Measurements from ENCODE around the gene ZNF263. TPM values are rescaled to one million over a fixed set of nuclear protein-coding genes. Genes with fewer than 3 reads are reported as not detected.

Gene ZNF263
- total RNA-seq, 1 donor = 65.1 TPM

- TF ChIP-seq CTCF (IDR thresholded peaks at IDR 0.05; ENCODE audit: extremely low read depth, low read depth, low read length) = no peak
- no peaks in the 10 kb centered on the region for H4K20me1 ChIP-seq (ENCODE audit: insufficient read depth, low read length)
Measured at GRCh38 chr16:3274947-3275346, 8.3 kb upstream of the ZNF263 start.

GRCh38 chr16:3276679-3277078, 6.6 kb upstream of the ZNF263 start:
- Histone ChIP-seq H3K4me3 (ENCODE audit: insufficient read depth, low read length) (no peak overlapping the region), H3K27me3 (ENCODE audit: insufficient read depth, low read length) (peaks cover 11% of the 10 kb centered on the region), H3K9me3 (ENCODE audit: low read depth, low read length) (no peaks in the 10 kb centered on the region), H4K20me1 (ENCODE audit: insufficient read depth, low read length) (no peaks in the 10 kb centered on the region), H3K4me1 (ENCODE audit: insufficient read depth, low read length) (no peaks in the 10 kb centered on the region), H3K27ac (ENCODE audit: low read depth, low read length) (no peak overlapping the region), H3K36me3 (ENCODE audit: insufficient read depth, low read length) (no peaks in the 10 kb centered on the region), H3K4me2 (ENCODE audit: insufficient read depth, low read length) (no peak overlapping the region), H3K79me2 (ENCODE audit: insufficient read depth, low read length) (no peaks in the 10 kb centered on the region), H2AFZ (ENCODE audit: low read length) (no peak overlapping the region)
- peak; percentile 13 for DNase-seq (ENCODE audit: insufficient read length, low spot score, missing footprints)
- no peak for TF ChIP-seq CTCF (IDR thresholded peaks at IDR 0.05; ENCODE audit: extremely low read depth, low read depth, low read length)

More at GRCh38 chr16:3274947-3275346, 8.3 kb upstream of the ZNF263 start:
- no peaks in the 10 kb centered on the region for H3K79me2 ChIP-seq (ENCODE audit: insufficient read depth, low read length)
- no peak overlapping the region for H3K4me2 ChIP-seq (ENCODE audit: insufficient read depth, low read length)
- peaks cover 11% of the 10 kb centered on the region for H3K27me3 ChIP-seq (ENCODE audit: insufficient read depth, low read length)
- DNase-seq (ENCODE audit: insufficient read length, low spot score, missing footprints) = no peak
- no peak overlapping the region for H3K4me3 ChIP-seq (ENCODE audit: insufficient read depth, low read length)
- no peaks in the 10 kb centered on the region for H3K36me3 ChIP-seq (ENCODE audit: insufficient read depth, low read length)
- no peaks in the 10 kb centered on the region for H3K4me1 ChIP-seq (ENCODE audit: insufficient read depth, low read length)
- no peak overlapping the region for H3K27ac ChIP-seq (ENCODE audit: low read depth, low read length)
- no peak overlapping the region for H2AFZ ChIP-seq (ENCODE audit: low read length)
- no peaks in the 10 kb centered on the region for H3K9me3 ChIP-seq (ENCODE audit: low read depth, low read length)

GRCh38 chr16:3281222-3281820, 2.0 kb upstream of the ZNF263 start:
- Histone ChIP-seq H3K36me3 (ENCODE audit: insufficient read depth, low read length) (peaks cover 3% of the 10 kb centered on the region), H3K4me1 (ENCODE audit: insufficient read depth, low read length) (peaks cover 16% of the 10 kb centered on the region), H2AFZ (ENCODE audit: low read length) (no peak overlapping the region), H3K9me3 (ENCODE audit: low read depth, low read length) (no peaks in the 10 kb centered on the region), H3K4me2 (ENCODE audit: insufficient read depth, low read length) (peak overlapping the region; percentile 100), H3K79me2 (ENCODE audit: insufficient read depth, low read length) (peaks cover 30% of the 10 kb centered on the region), H3K4me3 (ENCODE audit: insufficient read depth, low read length) (no peak overlapping the region), H3K27me3 (ENCODE audit: insufficient read depth, low read length) (peaks cover 6% of the 10 kb centered on the region), H4K20me1 (ENCODE audit: insufficient read depth, low read length) (peaks cover 16% of the 10 kb centered on the region), H3K27ac (ENCODE audit: low read depth, low read length) (no peak overlapping the region)
- DNase-seq (ENCODE audit: insufficient read length, low spot score, missing footprints) = no peak
- no peak for TF ChIP-seq CTCF (IDR thresholded peaks at IDR 0.05; ENCODE audit: extremely low read depth, low read depth, low read length)

- H4K20me1 ChIP-seq (ENCODE audit: insufficient read depth, low read length) = peaks cover 19% of the 10 kb centered on the region
- peaks cover 9% of the 10 kb centered on the region for H3K36me3 ChIP-seq (ENCODE audit: insufficient read depth, low read length)
- peak overlapping the region; percentile 100 for H3K27ac ChIP-seq (ENCODE audit: low read depth, low read length)
- H3K4me2 ChIP-seq (ENCODE audit: insufficient read depth, low read length) = peak overlapping the region; percentile 100
- DNase-seq (ENCODE audit: insufficient read length, low spot score, missing footprints) = peak; percentile 95
- peak overlapping the region; percentile 91 for H3K4me3 ChIP-seq (ENCODE audit: insufficient read depth, low read length)
- H3K4me1 ChIP-seq (ENCODE audit: insufficient read depth, low read length) = peaks cover 16% of the 10 kb centered on the region
- no peak for TF ChIP-seq CTCF (IDR thresholded peaks at IDR 0.05; ENCODE audit: extremely low read depth, low read depth, low read length)
- H3K9me3 ChIP-seq (ENCODE audit: low read depth, low read length) = no peaks in the 10 kb centered on the region
- peaks cover 6% of the 10 kb centered on the region for H3K27me3 ChIP-seq (ENCODE audit: insufficient read depth, low read length)
- peak overlapping the region; percentile 98 for H2AFZ ChIP-seq (ENCODE audit: low read length)
- peaks cover 38% of the 10 kb centered on the region for H3K79me2 ChIP-seq (ENCODE audit: insufficient read depth, low read length)
Measured at GRCh38 chr16:3282103-3282729, 1.1 kb upstream of the ZNF263 start.
